ENCODE data around the gene ACTBL2.
"Not testable (repeated sequence)": the region's sequence is repeated elsewhere in the genome, so short reads cannot be mapped to it uniquely, and the experiment has no call there.

ACTBL2 gene

DNA sequence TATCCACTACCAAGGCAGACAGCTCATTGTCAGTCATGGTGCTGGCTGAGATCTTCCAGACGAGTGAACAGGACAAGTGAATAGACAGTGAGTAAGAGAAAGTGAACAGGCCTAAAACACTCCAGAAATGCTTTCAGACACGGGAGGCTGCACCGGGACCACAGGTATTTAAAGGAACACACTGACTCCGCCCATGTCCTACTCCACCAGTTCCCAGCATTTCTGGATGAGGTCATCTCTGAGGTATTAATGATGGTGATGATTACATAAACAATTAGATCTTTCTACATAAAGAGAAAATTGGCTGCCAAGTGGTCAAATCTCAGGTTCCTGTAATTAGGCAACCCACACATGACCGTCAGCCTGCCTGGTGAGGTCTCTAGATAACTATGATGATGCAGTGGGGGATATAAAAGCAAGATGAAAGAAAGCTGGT is at the start of gene ACTBL2:
TSS of gene ACTBL2 (minus strand) at position 141 of the 436 bp plus-strand sequence. CDS start at position 37, 104 bp downstream.
- Histone ChIP-seq H3K9ac (ENCODE audit: low read depth, low read length) (no peak within 1 kb of the TSS), H3K4me3 (ENCODE audit: low read depth, low read length) (no peak within 1 kb of the TSS), H3K4me1 (ENCODE audit: control insufficient read depth, insufficient read depth, low read length) (no peaks in the 10 kb centered on the region), H3K27me3 (ENCODE audit: control insufficient read depth, insufficient read depth, low read length) (no peaks in the 10 kb centered on the region), H3K9me3 (ENCODE audit: control insufficient read depth, insufficient read depth, low read length) (no peaks in the 10 kb centered on the region), H3K36me3 (ENCODE audit: control insufficient read depth, insufficient read depth, low read length) (no peaks in the 10 kb centered on the region)

DNA sequence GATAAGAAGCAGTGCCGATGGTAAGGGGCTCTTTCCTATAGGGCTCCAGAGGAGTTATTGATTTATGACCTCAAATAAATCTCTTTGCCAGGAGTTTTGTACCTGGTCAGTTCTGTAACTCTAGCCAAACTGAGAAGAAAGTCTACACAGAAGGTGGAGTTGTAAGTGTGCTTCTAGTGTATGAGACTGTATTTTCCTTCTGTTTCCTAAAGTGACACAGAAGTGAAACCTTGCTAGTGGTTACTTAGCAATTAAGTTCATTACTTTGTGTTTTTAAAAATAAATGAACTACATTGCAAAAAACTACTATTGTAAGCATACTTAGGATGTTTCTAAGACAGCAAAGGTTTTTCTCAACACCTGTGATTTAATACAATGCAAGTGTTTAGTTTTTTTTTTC is 48.7 kb upstream of the ACTBL2 start:
- no peaks in the 10 kb centered on the region for H3K9me3 ChIP-seq (ENCODE audit: control insufficient read depth, insufficient read depth, low read length)
- no peaks in the 10 kb centered on the region for H3K4me1 ChIP-seq (ENCODE audit: control insufficient read depth, insufficient read depth, low read length)
- no peaks in the 10 kb centered on the region for H3K36me3 ChIP-seq (ENCODE audit: control insufficient read depth, insufficient read depth, low read length)
- H3K4me3 ChIP-seq (ENCODE audit: low read depth, low read length) = no peak overlapping the region
- H3K9ac ChIP-seq (ENCODE audit: low read depth, low read length) = no peak overlapping the region
- no peaks in the 10 kb centered on the region for H3K27me3 ChIP-seq (ENCODE audit: control insufficient read depth, insufficient read depth, low read length)

DNA sequence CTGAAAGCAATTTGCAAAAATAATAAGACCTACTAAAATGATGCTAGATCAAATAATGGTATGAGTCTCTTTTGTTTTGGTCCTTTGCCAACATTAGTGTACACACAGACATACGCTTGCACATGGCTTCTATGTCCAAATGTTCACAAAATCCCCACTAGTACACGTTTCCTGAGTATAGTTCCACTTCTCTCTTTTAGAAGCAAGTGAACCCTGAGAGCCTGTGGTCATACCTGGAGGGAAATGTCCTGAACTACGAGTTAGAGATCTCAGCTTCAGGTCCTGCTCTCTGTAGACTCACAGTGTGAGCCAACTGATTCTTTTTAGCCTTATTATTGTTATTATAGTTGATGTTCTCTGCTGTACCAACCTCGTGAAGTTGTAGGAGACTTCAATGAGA is 47.3 kb upstream of the ACTBL2 start:
- Histone ChIP-seq H3K9ac (ENCODE audit: low read depth, low read length) (no peak overlapping the region), H3K9me3 (ENCODE audit: control insufficient read depth, insufficient read depth, low read length) (no peaks in the 10 kb centered on the region), H3K4me3 (ENCODE audit: low read depth, low read length) (no peak overlapping the region), H3K36me3 (ENCODE audit: control insufficient read depth, insufficient read depth, low read length) (no peaks in the 10 kb centered on the region), H3K4me1 (ENCODE audit: control insufficient read depth, insufficient read depth, low read length) (no peaks in the 10 kb centered on the region), H3K27me3 (ENCODE audit: control insufficient read depth, insufficient read depth, low read length) (no peaks in the 10 kb centered on the region)

DNA sequence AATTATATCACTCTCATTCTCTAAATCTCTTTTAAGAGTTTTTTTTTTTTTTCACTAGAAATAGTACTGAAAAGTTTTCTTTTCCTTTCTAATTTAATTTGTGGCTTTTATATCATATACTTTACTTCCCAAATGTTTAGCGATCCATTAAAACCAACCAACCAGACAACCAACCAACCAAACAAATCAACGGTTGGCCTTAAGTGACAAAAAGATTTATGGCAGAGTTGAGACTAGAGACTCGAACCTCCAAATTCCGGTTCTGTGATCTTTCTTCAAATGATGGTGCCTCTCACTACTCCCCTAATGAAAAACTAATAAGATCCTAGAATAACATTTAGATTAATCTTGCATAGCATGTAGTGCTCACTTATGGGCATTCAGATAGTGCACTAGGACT is 45.3 kb upstream of the ACTBL2 start:
- Histone ChIP-seq H3K36me3 (ENCODE audit: control insufficient read depth, insufficient read depth, low read length) (no peaks in the 10 kb centered on the region), H3K9me3 (ENCODE audit: control insufficient read depth, insufficient read depth, low read length) (no peaks in the 10 kb centered on the region), H3K9ac (ENCODE audit: low read depth, low read length) (no peak overlapping the region), H3K4me3 (ENCODE audit: low read depth, low read length) (no peak overlapping the region), H3K4me1 (ENCODE audit: control insufficient read depth, insufficient read depth, low read length) (peaks cover 6% of the 10 kb centered on the region), H3K27me3 (ENCODE audit: control insufficient read depth, insufficient read depth, low read length) (no peaks in the 10 kb centered on the region)

DNA sequence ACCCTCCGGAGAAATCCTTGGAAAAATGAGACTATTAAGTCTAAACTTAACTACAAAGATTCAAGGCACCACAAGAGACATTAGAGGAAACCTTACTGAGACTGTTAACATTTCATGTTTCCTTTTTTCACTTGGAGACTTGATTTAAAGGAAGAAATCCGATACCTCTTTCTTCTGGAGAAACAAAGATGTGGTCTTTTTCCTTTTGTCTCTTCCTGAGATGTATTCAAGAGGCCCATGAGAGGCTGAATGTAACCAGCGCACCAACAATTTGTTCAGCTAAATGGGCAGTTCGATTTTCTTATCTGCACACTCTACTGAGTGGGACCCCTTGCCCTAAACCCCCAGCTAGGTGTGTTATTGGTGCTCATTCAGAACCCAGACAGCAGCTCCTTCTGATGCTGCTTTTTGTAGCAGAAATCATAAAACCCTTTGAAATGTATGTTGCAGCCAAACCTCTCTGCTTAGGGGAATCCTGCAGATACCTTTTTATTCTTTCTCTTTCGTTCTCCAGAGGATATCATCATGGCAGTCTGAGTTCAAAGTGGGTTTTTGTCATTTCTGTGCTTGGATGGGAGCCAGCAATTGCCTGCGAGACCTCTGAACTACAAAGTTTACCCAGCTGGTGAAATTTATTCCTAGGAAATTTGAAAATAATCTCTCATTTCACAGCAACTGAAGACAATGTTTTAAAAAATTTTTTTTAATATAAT is 41.9 kb upstream of the ACTBL2 start:
- no peaks in the 10 kb centered on the region for H3K36me3 ChIP-seq (ENCODE audit: control insufficient read depth, insufficient read depth, low read length)
- H3K9ac ChIP-seq (ENCODE audit: low read depth, low read length) = no peak overlapping the region
- no peaks in the 10 kb centered on the region for H3K27me3 ChIP-seq (ENCODE audit: control insufficient read depth, insufficient read depth, low read length)
- no peak overlapping the region for H3K4me3 ChIP-seq (ENCODE audit: low read depth, low read length)
- no peaks in the 10 kb centered on the region for H3K9me3 ChIP-seq (ENCODE audit: control insufficient read depth, insufficient read depth, low read length)
- H3K4me1 ChIP-seq (ENCODE audit: control insufficient read depth, insufficient read depth, low read length) = peaks cover 6% of the 10 kb centered on the region

DNA sequence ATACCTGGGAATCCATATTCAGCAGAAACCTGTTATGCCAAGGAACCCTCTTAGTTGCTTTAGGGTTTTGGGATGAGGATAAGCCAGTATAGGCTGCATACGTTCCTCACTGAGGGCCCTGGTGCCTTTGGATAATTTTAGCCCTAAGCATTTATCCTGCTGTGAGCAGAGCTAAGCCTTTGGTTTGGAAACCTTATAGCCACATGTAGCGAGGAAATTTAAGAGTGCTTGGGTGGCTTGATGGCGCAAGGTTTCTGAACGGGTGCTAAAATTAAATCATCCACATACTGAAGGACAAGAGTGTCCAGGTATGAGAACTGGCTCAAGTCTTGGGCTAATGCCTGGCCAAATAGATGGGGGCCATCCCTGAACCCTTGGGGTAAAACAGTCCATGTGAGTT is 39.9 kb upstream of the ACTBL2 start:
- H3K4me1 ChIP-seq (ENCODE audit: control insufficient read depth, insufficient read depth, low read length); H3K9me3 ChIP-seq (ENCODE audit: control insufficient read depth, insufficient read depth, low read length); H3K9ac ChIP-seq (ENCODE audit: low read depth, low read length); H3K4me3 ChIP-seq (ENCODE audit: low read depth, low read length); H3K36me3 ChIP-seq (ENCODE audit: control insufficient read depth, insufficient read depth, low read length); H3K27me3 ChIP-seq (ENCODE audit: control insufficient read depth, insufficient read depth, low read length): not testable (repeated sequence)

DNA sequence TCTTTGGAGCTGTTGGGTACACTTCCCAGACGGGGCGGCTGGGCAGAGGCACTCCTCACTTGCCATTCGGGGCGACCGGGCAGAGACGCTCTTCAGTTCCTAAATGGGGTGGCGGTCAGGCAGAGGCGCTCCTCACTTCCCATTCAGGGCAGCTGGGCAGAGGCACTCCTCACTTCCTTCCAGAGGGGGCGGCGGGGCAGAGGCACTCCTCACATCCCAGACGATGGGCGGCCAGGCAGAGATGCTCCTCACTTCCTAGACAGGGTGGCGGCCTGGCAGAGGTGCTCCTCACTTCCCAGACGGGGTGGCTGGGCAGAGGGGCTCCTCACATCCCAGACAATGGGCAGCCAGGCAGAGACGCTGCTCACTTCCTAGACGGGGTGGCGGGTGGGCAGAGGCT is 35.8 kb upstream of the ACTBL2 start:
- not testable (repeated sequence) for H3K36me3 ChIP-seq (ENCODE audit: control insufficient read depth, insufficient read depth, low read length); H3K27me3 ChIP-seq (ENCODE audit: control insufficient read depth, insufficient read depth, low read length); H3K4me3 ChIP-seq (ENCODE audit: low read depth, low read length); H3K9me3 ChIP-seq (ENCODE audit: control insufficient read depth, insufficient read depth, low read length); H3K9ac ChIP-seq (ENCODE audit: low read depth, low read length); H3K4me1 ChIP-seq (ENCODE audit: control insufficient read depth, insufficient read depth, low read length)

DNA sequence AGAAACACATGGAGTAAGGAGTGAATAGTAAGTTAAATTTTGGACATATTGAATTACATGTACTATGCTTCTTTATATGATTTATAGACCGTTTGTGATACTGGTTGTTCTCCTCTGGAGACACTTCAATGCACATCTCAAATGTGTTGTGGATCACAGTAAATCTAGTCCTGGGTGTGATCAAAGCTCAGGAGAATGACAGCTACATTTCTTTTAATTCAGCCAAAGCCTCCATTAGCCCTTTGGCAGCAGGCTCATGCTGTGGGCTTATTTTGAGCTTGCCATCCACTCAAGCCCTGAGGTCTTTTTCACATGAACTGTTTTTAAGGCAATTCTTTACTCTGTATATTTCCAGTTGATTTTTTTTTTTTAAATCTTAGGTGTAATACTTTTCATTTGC is 34.6 kb upstream of the ACTBL2 start:
- Histone ChIP-seq H3K9me3 (ENCODE audit: control insufficient read depth, insufficient read depth, low read length) (no peaks in the 10 kb centered on the region), H3K9ac (ENCODE audit: low read depth, low read length) (no peak overlapping the region), H3K4me1 (ENCODE audit: control insufficient read depth, insufficient read depth, low read length) (no peaks in the 10 kb centered on the region), H3K27me3 (ENCODE audit: control insufficient read depth, insufficient read depth, low read length) (no peaks in the 10 kb centered on the region), H3K36me3 (ENCODE audit: control insufficient read depth, insufficient read depth, low read length) (no peaks in the 10 kb centered on the region), H3K4me3 (ENCODE audit: low read depth, low read length) (no peak overlapping the region)

DNA sequence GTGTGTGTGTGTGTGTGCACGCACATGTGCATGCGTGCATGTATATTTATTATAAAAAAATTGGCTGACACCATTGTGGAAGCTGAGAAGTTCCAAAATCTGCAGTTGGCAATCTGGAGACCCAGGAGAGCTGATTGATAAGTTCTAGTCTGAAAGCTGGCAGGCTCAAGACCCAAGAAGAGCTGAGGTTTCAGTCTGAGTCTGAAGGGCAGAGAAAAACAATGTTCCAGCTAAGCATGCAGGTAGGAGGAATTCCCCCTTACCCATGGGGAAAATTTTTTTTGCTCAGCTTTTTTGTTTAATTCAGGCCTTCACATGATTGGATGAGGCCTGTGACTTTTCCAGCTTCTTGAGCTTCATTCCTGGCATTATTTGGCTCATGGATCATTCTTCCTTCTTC is 31.2 kb upstream of the ACTBL2 start:
- Histone ChIP-seq H3K4me1 (ENCODE audit: control insufficient read depth, insufficient read depth, low read length) (no peaks in the 10 kb centered on the region), H3K36me3 (ENCODE audit: control insufficient read depth, insufficient read depth, low read length) (no peaks in the 10 kb centered on the region), H3K4me3 (ENCODE audit: low read depth, low read length) (no peak overlapping the region), H3K9ac (ENCODE audit: low read depth, low read length) (no peak overlapping the region), H3K27me3 (ENCODE audit: control insufficient read depth, insufficient read depth, low read length) (no peaks in the 10 kb centered on the region), H3K9me3 (ENCODE audit: control insufficient read depth, insufficient read depth, low read length) (no peaks in the 10 kb centered on the region)

DNA sequence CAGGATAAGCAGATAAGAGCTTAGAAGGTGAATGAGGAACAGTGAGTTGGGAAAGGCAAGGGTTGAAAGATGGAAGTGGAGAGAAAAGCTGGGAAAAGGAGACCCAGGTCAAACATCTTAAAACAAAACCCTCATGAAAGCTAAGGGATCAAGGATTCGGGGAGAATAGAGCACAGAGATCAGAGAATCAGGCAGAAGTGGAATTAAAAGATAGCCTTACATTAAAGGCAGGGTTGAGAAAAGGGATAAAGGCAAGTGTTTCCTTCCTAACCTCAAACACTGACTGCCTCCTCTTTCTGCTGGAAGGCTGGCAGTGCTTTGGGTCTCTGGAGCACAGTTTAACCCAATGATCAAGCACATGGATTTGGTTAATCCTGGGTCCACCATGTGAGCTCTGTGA is 28.7 kb upstream of the ACTBL2 start:
- no peaks in the 10 kb centered on the region for H3K9me3 ChIP-seq (ENCODE audit: control insufficient read depth, insufficient read depth, low read length)
- H3K9ac ChIP-seq (ENCODE audit: low read depth, low read length) = no peak overlapping the region
- H3K4me1 ChIP-seq (ENCODE audit: control insufficient read depth, insufficient read depth, low read length) = no peaks in the 10 kb centered on the region
- H3K27me3 ChIP-seq (ENCODE audit: control insufficient read depth, insufficient read depth, low read length) = no peaks in the 10 kb centered on the region
- H3K36me3 ChIP-seq (ENCODE audit: control insufficient read depth, insufficient read depth, low read length) = no peaks in the 10 kb centered on the region
- H3K4me3 ChIP-seq (ENCODE audit: low read depth, low read length) = no peak overlapping the region

DNA sequence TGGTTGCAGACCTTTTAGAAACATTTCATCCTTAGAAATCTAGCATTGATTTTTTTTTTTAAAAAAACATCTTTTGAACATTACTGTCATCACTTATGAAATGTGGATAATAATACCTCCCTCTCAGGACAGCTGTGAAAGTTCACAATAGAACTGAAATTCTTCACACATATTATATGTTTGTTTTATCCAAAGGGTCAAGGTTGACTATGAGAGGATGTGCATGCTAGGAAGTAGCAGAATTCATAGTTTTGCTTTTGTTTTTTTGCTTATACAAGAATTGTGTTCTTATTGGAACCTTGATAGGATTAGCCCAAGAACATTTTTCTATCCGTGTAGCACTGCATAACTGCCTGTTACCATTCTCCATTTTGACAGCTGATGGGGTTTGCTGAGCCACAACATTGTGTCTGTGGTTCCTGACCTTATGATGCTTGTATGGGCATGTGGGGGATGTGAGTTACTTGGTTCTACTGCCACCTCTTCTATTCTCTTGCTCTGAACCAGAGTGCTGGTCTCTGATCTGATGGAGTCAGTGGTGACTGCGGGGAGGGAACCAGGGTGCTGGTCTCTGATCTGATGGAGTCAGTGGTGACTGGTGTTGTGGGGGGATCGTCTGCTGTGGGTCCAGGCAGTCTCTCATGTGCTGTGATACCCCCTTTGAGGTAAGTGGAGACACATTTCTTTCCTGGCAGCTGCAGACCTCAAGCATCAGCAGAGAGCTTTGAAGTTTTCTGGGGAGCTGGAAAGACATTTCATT is 27.1 kb upstream of the ACTBL2 start:
- H3K9me3 ChIP-seq (ENCODE audit: control insufficient read depth, insufficient read depth, low read length) = no peaks in the 10 kb centered on the region
- no peaks in the 10 kb centered on the region for H3K27me3 ChIP-seq (ENCODE audit: control insufficient read depth, insufficient read depth, low read length)
- no peak overlapping the region for H3K4me3 ChIP-seq (ENCODE audit: low read depth, low read length)
- no peaks in the 10 kb centered on the region for H3K36me3 ChIP-seq (ENCODE audit: control insufficient read depth, insufficient read depth, low read length)
- no peak overlapping the region for H3K9ac ChIP-seq (ENCODE audit: low read depth, low read length)
- no peaks in the 10 kb centered on the region for H3K4me1 ChIP-seq (ENCODE audit: control insufficient read depth, insufficient read depth, low read length)

DNA sequence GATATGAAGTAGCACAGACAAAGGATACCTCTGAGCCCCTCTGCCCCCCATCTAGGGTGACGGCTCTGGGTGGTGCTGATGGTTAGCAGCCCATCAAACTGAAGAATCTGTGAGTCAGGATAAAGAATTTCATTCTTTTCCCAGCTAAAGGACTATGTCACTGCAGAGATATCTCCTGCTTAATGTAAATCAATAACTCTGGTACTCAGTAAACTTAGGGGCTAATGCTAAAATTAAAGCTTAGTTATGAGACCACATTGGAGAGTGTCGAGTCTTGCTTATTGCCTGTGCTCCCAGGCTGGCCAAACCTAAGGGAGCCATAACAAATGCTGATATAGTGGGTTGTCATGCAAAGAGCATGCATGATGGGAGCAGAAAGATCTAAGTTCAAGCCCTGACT is 25.6 kb upstream of the ACTBL2 start:
- no peaks in the 10 kb centered on the region for H3K4me1 ChIP-seq (ENCODE audit: control insufficient read depth, insufficient read depth, low read length)
- no peaks in the 10 kb centered on the region for H3K9me3 ChIP-seq (ENCODE audit: control insufficient read depth, insufficient read depth, low read length)
- H3K4me3 ChIP-seq (ENCODE audit: low read depth, low read length) = no peak overlapping the region
- no peaks in the 10 kb centered on the region for H3K27me3 ChIP-seq (ENCODE audit: control insufficient read depth, insufficient read depth, low read length)
- H3K36me3 ChIP-seq (ENCODE audit: control insufficient read depth, insufficient read depth, low read length) = no peaks in the 10 kb centered on the region
- no peak overlapping the region for H3K9ac ChIP-seq (ENCODE audit: low read depth, low read length)

Data from iPS-15b (cell line).